ENCODE data around the gene LRRTM4. TPM values are rescaled to one million over a fixed set of nuclear protein-coding genes. Genes with fewer than 3 reads are reported as not detected.

The LRRTM4 gene
- total RNA-seq, 1 donor from 2014 or later: 5.4 TPM

- no peaks in the 10 kb centered on the region for H3K9me3 Mint-ChIP-seq
- DNase-seq (ENCODE audit: extremely low spot score, unreplicated experiment): no peak
- H3K27ac Mint-ChIP-seq: no peak overlapping the region
- no peaks in the 10 kb centered on the region for H3K4me1 Mint-ChIP-seq (ENCODE audit: unreplicated experiment)
- no peaks in the 10 kb centered on the region for H3K36me3 Mint-ChIP-seq
- H3K4me3 Mint-ChIP-seq: no peak overlapping the region
- TF ChIP-seq CTCF (conservative IDR thresholded peaks at IDR 0.05): no peak
- no peaks in the 10 kb centered on the region for H3K27me3 Mint-ChIP-seq
Measured at GRCh38 chr2:76921006-76921405, 601.2 kb downstream of the LRRTM4 start.

GRCh38 chr2:76895469-76895868 lies 626.7 kb downstream of the LRRTM4 start:
- H3K27ac Mint-ChIP-seq: no peak overlapping the region
- DNase-seq (ENCODE audit: extremely low spot score, unreplicated experiment): no peak
- H3K9me3 Mint-ChIP-seq: no peaks in the 10 kb centered on the region
- H3K36me3 Mint-ChIP-seq: no peaks in the 10 kb centered on the region
- no peaks in the 10 kb centered on the region for H3K4me1 Mint-ChIP-seq (ENCODE audit: unreplicated experiment)
- no peaks in the 10 kb centered on the region for H3K27me3 Mint-ChIP-seq
- H3K4me3 Mint-ChIP-seq: no peak overlapping the region
- no peak for TF ChIP-seq CTCF (conservative IDR thresholded peaks at IDR 0.05)

GRCh38 chr2:76870581-76870980 lies 651.6 kb downstream of the LRRTM4 start:
- no peaks in the 10 kb centered on the region for H3K4me1 Mint-ChIP-seq (ENCODE audit: unreplicated experiment)
- no peak overlapping the region for H3K27ac Mint-ChIP-seq
- no peaks in the 10 kb centered on the region for H3K36me3 Mint-ChIP-seq
- H3K4me3 Mint-ChIP-seq: no peak overlapping the region
- TF ChIP-seq CTCF (conservative IDR thresholded peaks at IDR 0.05): no peak
- H3K27me3 Mint-ChIP-seq: peaks cover 8% of the 10 kb centered on the region
- peaks cover 5% of the 10 kb centered on the region for H3K9me3 Mint-ChIP-seq
- DNase-seq (ENCODE audit: extremely low spot score, unreplicated experiment): no peak

- H3K4me3 Mint-ChIP-seq: no peak overlapping the region
- H3K27me3 Mint-ChIP-seq: peaks cover 5% of the 10 kb centered on the region
- H3K27ac Mint-ChIP-seq: no peak overlapping the region
- TF ChIP-seq CTCF (conservative IDR thresholded peaks at IDR 0.05): no peak
- H3K9me3 Mint-ChIP-seq: peaks cover 5% of the 10 kb centered on the region
- no peak for DNase-seq (ENCODE audit: extremely low spot score, unreplicated experiment)
- H3K36me3 Mint-ChIP-seq: no peaks in the 10 kb centered on the region
- no peaks in the 10 kb centered on the region for H3K4me1 Mint-ChIP-seq (ENCODE audit: unreplicated experiment)
Measured at GRCh38 chr2:76870011-76870410, 652.2 kb downstream of the LRRTM4 start.

GRCh38 chr2:76867854-76868253 lies 654.3 kb downstream of the LRRTM4 start:
- H3K27me3 Mint-ChIP-seq: peaks cover 4% of the 10 kb centered on the region
- H3K36me3 Mint-ChIP-seq: no peaks in the 10 kb centered on the region
- TF ChIP-seq CTCF (conservative IDR thresholded peaks at IDR 0.05): no peak
- H3K9me3 Mint-ChIP-seq: peaks cover 4% of the 10 kb centered on the region
- H3K4me1 Mint-ChIP-seq (ENCODE audit: unreplicated experiment): no peaks in the 10 kb centered on the region
- DNase-seq (ENCODE audit: extremely low spot score, unreplicated experiment): no peak
- no peak overlapping the region for H3K4me3 Mint-ChIP-seq
- H3K27ac Mint-ChIP-seq: no peak overlapping the region

- Mint-ChIP-seq H3K4me3 (no peak overlapping the region), H3K27ac (no peak overlapping the region), H3K9me3 (no peaks in the 10 kb centered on the region), H3K36me3 (no peaks in the 10 kb centered on the region), H3K4me1 (ENCODE audit: unreplicated experiment) (no peaks in the 10 kb centered on the region), H3K27me3 (peaks cover 3% of the 10 kb centered on the region)
- no peak for TF ChIP-seq CTCF (conservative IDR thresholded peaks at IDR 0.05)
- DNase-seq (ENCODE audit: extremely low spot score, unreplicated experiment): no peak
Measured at GRCh38 chr2:76866464-76866863, 655.7 kb downstream of the LRRTM4 start.

Measured in type B pancreatic cell (in vitro differentiated cells).